Breast epithelium (tissue), 3 donors: ENCODE results near the gene TRIO.

Experiments
- POLR2A ChIP-seq: fragments of 450-650 bp; IDR thresholded peaks from one replicate; pipeline ENCODE4 v1.6.1; 2016; ENCODE audit warnings: antibody characterized with exemption, mild to moderate bottlenecking, moderate library complexity
- TF ChIP-seq, protein P1 (sequence below), 3 donors: fragments of 450-650 bp; IDR thresholded peaks; one replicate each; pipeline ENCODE4 v1.5.1; 2016 to 2017; ENCODE audit warnings: antibody characterized with exemption in 3 of 3, mild to moderate bottlenecking in 3 of 3, moderate library complexity in 3 of 3

GRCh38 chr5:14472986-14473567, 329.9 kb downstream of the TRIO start:
- TF ChIP-seq, protein P1, sequence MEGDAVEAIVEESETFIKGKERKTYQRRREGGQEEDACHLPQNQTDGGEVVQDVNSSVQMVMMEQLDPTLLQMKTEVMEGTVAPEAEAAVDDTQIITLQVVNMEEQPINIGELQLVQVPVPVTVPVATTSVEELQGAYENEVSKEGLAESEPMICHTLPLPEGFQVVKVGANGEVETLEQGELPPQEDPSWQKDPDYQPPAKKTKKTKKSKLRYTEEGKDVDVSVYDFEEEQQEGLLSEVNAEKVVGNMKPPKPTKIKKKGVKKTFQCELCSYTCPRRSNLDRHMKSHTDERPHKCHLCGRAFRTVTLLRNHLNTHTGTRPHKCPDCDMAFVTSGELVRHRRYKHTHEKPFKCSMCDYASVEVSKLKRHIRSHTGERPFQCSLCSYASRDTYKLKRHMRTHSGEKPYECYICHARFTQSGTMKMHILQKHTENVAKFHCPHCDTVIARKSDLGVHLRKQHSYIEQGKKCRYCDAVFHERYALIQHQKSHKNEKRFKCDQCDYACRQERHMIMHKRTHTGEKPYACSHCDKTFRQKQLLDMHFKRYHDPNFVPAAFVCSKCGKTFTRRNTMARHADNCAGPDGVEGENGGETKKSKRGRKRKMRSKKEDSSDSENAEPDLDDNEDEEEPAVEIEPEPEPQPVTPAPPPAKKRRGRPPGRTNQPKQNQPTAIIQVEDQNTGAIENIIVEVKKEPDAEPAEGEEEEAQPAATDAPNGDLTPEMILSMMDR (IDR thresholded peaks at IDR 0.05) = no peak
- TF ChIP-seq POLR2A = no peak
